Activated CD4-positive, CD25-positive, alpha-beta regulatory T cell (primary cell): Measurements from ENCODE around the gene SETD1B.
"Not testable (repeated sequence)": the region's sequence is repeated elsewhere in the genome, so short reads cannot be mapped to it uniquely, and the experiment has no call there.

Experiments used
- DNase-seq, 4 experiments: peaks; one replicate each; lab custom pipeline; 2025; lab: John Stamatoyannopoulos, UW

The SETD1B gene

GRCh38 chr12:121857322-121858246, 53.8 kb downstream of the SETD1B start:
- no peak for DNase-seq

DNA sequence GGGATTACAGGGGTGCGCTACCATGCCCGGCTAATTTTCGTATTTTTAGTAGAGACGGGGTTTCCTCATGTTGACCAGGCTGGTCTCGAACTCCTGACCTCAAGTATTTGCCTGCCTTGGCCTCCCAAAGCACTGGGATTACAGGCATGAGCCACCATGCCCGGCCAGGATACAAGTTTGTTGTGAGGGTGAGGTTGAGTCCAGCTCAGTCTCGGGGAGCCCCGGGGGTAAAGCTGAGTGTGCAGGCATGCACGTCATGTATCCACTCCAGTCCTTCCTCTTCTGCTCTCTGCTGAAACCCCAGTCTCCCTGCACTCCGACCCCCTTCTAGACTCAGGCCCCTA, 54.5 kb downstream of the SETD1B start:
- no peak for DNase-seq

GRCh38 chr12:121858662-121859572, 55.1 kb downstream of the SETD1B start, which contains the start of gene HPD:
TSS of gene HPD (minus strand) at chr12:121858859. CDS start at chr12:121858823, 36 bp downstream.
- DNase-seq: no peak

- no peak for DNase-seq
Observed at GRCh38 chr12:121860257-121860656, 56.4 kb downstream of the SETD1B start.

GRCh38 chr12:121860699-121861098, 56.9 kb downstream of the SETD1B start:
- not testable (repeated sequence) for DNase-seq

DNA sequence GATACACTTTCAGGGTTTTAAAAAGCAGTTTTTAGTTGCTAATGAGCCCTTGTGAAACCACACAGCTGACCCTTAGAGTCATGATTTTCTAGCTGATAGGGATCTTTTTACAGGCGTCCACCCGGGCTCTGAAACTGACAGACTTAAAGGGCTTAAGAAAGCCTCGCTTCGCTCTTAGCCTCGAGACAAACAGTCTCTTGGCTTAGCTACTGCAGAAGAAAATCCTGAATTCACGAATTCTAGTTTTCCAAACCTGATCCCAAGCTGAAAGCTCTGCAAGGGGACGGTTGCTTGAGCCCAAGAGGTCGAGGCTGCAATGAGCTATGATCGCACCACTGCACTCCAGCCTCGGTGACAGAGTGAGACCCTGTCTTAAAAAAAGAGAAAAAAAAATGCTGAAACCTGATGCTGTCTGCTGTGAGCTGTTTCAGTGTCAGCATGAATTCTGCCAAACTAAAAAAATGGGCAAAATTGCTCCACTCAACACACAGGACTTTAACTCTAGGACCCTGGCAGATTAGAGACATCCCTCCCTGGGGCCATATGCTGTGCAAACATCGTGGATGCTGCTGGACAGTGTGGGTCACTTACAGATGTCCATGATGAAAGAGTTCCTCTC, 57.9 kb downstream of the SETD1B start:
- no peak for DNase-seq

DNA sequence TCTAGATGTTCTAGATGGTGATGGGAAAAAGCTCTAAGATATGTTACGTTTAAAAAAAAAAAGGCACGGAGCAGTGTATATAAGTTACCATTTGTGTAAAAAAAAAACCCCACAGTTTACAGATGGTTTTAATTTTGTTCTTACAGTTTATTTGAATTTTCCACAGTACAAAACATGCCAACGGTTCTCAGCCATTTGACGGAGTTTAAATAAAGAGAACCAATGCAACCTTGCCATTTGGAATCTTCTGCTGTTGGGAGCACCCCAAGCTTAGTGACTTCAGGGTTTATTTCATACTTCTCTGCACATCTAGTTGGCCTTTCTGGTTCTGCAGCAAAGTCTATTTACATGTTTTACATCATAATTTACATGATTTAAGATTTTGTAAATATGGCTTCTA, 62.5 kb downstream of the SETD1B start:
- no peak for DNase-seq

- DNase-seq: not testable (repeated sequence)
Observed at GRCh38 chr12:121869229-121869628, 65.4 kb downstream of the SETD1B start.

GRCh38 chr12:121871467-121871866, 67.7 kb downstream of the SETD1B start:
- DNase-seq: no peak

DNA sequence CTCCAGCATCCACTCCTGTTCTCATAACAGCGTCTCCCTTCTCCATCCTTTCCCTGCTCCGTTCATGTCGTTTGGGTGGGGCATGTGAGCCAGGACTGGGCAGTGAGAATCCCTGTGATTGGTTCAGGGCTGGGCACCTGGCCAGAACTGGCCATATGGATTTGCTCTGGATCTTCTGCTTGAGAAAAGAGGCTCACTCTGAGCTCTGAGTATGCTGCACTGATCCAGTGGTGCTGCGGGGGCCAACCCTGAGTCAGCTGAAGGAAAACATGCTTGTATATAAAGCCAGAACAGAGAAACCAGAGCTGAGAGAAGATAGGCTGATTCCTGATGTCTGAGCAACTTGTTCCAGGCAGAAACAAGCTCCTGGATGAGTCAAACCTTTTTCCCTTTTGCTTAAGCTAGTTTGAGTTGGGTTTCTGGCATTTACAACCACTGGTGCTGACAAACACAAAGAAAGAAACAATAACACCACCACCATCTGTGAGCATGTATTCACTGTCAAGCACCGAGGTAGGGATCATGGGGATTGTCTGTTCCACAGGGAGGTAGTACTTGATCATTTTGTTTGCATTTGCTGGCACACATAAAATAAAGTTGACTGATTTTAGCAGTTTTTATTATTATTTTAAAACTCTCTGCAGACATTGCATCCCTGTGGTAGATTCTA, 68.9 kb downstream of the SETD1B start:
- DNase-seq: no peak

- no peak for DNase-seq
Observed at GRCh38 chr12:121873216-121873569, 69.4 kb downstream of the SETD1B start.

GRCh38 chr12:121874071-121874470, 70.3 kb downstream of the SETD1B start:
- DNase-seq: no peak

- no peak for DNase-seq
Observed at GRCh38 chr12:121875582-121875981, 71.8 kb downstream of the SETD1B start.

- not testable (repeated sequence) for DNase-seq
Observed at GRCh38 chr12:121876080-121876447, 72.3 kb downstream of the SETD1B start.
